GM21447 (cell line): ENCODE measurements around the gene PDE6B.
"Not testable (repeated sequence)": the region's sequence is repeated elsewhere in the genome, so short reads cannot be mapped to it uniquely, and the experiment has no call there.

Experiments
- ATAC-seq: cut with Tn5 transposase; IDR thresholded peaks from one replicate; pipeline ENCODE4 v1.9.1; 2021; ENCODE audit not compliant: unreplicated experiment

Gene PDE6B

DNA sequence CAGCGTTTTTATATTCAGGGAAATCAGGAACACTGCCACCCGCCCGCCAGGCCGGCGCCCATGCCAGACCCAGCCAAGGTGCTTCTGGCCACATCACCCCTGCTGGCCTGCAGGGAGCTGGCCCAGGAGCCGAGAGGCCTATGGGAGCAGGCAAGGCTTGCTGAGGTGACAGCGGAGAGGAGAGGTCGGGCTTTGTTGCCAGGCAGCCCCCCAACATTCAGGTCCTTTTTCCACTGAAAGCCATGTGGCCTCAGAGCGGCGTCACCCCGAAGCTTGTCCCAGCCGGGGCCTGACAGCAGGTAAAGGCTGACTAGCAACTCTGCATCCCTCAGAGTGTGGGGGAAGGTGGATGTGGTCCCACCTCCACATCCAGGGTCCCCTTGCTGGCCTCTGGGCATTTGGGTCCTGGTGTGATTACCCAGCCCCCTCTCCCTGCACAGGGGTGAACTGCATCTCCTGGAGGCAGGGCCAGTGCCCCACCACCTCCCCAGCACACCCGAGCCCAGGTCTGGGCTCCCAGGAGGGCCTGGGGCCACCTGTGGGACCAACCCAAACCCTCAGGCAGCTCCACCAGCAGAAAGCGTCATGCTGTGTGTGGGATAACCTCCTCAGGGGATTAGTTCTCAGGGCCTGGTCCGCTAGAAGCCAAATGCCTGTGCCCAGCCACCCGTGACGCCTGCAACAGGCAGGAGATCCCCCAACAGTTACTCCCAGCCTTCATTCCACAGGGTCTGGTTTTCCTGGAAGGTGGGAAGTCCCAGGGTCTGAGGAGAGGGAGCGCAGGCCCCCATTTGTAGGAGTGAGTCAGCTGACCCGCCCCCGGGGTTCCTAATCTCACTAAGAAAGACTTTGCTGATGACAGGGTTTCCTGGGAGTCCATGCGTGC, at the start of gene PDE6B:
Gene PDE6B (plus strand): TSS at position 869 of the 886 bp plus-strand sequence. CDS start 54 bp downstream, outside the sequence.
- no peak for ATAC-seq

DNA sequence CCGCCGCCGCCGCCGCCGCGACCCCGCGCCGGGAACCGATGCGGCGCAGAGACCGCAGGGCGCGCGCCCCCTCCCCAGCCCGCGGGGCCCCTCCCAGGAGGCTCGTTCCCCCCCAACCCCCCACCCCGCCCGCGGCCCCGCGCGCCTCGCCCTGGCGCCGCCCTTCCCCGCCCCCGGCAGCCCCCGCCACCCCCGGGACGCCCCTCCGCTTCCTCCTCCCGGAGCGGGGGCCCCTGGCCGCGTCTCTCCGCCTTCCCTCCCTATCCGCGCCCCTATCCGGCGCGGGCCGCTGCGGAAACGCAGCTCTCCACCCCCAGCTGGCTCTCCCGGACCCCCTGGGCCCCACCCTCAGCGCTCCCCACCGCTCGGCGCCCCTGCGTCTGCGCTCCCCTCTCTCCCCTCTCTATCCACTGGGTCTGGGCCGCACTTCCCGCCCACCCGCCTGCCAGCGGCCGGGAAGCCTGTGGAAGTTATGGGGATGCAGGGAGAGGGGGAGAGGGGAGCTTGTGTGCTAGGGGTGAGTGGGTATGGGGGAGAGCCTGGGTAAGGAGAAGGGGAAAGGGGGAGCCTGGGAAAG, 49.0 kb upstream of the PDE6B start, which contains the start of gene TMEM271:
Gene TMEM271 (minus strand): TSS at position 51 of the 577 bp plus-strand sequence. CDS start 233 bp downstream, outside the sequence.
- ATAC-seq = no peak

GRCh38 chr4:576991-577498, 48.3 kb upstream of the PDE6B start:
- no peak for ATAC-seq

DNA sequence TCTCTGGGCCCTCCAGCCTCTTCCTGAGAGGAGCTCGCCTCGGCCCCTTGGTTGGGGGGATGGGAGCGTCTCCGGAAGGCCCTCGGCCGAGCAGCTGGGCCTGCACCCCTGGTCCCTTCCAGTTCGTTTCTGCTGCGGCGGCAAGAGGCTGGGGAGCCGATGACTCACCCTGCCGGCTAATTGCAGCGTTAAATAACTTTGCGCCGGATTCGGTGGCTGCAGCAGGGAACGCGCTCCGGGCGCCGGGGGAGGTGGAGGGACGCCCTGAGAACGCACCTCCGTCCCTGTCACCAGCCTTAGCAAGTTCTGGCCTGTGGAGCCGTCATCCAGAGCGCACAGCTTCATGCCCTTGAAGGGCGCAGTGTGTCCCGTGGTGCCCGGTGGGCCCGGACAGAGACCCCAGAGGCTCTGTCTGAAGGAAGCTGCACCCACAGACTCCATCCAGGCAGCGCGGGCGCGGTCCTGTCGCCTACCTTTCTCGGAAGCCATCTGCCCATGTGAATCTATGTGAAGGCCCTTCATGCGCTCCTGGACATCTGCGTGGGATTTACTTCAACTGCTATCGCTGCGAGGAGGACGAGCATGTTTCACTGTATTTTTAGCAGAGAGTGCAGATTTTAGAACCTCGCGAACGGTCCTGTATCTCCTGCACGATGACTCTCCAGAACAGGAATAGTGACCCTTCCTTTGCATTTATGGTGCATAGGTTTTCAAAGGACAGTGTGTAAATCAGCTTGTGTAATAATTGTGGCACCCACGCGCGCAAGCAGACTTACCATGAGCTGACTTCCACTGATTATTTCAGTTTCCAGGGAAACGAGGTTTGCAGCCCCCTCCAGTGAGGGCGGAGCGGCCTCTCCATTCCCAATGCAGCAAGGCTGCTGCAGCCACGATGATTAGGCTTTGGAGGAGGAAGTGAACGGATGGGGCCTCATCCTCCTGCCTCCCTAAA, 47.6 kb upstream of the PDE6B start:
- ATAC-seq = no peak

- ATAC-seq = no peak
Observed at GRCh38 chr4:578451-579443, 46.6 kb upstream of the PDE6B start.

DNA sequence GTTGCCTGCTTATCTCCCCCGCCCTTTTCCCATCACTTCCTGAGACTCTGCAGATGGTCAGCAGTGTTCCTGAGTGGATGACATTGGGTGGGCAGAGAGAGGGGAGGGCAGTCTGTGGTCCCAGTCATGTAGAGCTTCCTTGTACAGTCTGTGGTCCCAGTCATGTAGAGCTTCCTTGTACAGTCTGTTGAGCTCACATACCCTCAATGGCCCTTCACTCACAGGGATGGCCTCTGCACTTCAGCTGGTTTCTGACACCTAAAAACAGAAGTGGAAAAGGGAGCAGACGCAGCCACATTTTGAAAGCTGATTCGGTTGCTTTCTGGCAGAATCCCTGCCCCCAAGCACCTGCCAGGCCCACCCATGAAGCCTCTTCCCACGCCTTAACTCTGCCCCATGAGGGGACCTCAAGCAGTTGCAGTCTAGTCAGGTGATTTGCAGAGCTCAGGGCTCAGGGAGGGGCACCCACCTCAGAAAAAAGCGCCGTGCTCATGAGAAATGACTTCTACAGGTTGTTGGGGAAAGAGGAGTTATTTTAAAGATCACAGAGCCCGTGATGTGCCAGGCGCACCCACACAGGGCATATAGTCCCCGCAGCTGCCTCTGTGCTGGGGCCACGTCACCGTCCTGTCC, 45.7 kb upstream of the PDE6B start:
- ATAC-seq = no peak

DNA sequence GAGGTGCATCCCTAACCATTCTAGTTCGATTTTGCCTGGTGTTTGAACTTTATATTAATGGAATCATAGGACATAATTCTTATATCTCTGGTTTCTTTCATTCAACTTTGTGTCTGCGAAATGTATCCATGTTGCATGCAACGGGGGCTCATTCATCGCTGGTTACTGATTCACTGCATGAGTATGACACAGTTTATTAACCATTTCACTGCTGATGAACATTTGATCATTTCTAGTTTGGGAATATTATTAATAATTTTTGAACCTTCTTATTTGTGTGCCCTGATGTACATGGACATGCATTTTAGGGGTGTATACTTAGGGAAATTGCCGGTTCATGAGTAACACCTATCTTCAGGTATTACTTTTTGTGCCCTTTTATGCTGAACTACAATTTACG, 44.2 kb upstream of the PDE6B start:
- ATAC-seq = no peak

DNA sequence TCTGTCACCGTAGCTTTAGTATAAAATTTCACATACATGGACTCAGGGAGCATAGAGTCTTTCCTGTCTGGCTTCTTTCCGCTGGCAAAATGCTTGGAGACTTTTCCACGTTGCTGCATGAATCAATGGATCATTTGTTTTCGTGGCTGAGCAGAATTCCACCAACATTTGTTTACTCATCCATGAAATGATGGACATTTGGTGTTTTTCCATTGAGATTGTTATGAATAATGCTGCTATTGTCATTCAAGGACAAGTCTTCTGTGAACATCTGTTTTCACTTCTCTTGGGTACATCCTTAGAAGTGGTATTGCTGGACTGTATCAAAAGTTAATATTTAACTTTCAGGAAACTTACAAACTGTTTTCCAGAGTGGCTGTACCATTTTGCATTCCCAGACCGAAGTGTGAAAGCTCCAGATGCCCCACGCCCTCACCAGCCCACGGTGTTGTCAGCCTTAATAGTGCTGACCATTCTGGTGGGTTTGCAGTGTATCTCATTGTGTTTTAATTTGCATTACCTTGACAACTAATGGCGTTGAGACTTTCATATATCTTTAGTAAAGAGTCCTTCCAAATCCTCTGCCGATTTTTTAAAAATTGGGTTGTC, 43.5 kb upstream of the PDE6B start:
- no peak for ATAC-seq

- no peak for ATAC-seq
Observed at GRCh38 chr4:583820-584219, 41.6 kb upstream of the PDE6B start.

GRCh38 chr4:587671-588350, 37.6 kb upstream of the PDE6B start:
- ATAC-seq = no peak

DNA sequence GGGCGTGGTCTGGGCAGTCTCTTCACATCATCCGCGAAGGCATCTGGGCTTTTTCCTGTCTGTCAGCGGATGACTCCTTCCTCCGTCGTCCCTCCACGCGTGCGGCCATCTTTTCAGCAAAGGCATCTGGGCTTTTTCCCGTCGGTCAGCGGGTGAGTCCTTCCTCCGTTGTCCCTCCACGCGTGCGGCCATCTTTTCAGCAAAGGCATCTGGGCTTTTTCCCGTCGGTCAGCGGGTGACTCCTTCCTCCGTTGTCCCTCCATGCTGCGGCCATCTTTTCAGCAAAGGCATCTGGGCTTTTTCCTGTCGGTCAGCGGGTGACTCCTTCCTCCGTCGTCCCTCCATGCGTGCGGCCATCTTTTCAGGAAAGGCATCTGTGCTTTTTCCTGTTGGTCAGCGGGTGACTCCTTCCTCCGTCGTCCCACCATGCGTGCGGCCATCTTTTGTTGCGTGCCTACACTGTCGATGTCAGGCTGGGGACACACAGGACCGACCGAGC, 37.0 kb upstream of the PDE6B start:
- no peak for ATAC-seq

GRCh38 chr4:589219-589963, 36.0 kb upstream of the PDE6B start:
- no peak for ATAC-seq

GRCh38 chr4:590313-590841, 35.0 kb upstream of the PDE6B start:
- ATAC-seq = no peak

DNA sequence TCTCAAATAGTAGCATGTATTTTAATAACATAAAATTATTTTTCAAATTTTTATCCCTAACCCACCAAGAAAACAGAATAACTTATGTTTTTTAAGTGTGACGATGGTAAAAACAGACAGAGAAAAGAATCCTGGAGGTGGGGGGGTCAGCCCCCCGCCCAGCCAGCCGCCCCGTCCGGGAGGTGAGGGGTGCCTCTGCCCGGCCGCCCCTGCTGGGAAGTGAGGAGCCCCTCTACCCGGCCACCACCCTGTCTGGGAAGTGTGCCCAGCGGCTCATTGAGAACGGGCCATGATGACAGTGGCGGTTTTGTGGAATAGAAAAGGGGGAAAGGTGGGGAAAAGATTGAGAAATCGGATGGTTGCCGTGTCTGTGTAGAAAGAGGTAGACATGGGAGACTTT, 33.2 kb upstream of the PDE6B start:
- ATAC-seq = not testable (repeated sequence)

- ATAC-seq = no peak
Observed at GRCh38 chr4:592825-593520, 32.4 kb upstream of the PDE6B start.

GRCh38 chr4:598925-599324, 26.4 kb upstream of the PDE6B start:
- ATAC-seq = no peak

DNA sequence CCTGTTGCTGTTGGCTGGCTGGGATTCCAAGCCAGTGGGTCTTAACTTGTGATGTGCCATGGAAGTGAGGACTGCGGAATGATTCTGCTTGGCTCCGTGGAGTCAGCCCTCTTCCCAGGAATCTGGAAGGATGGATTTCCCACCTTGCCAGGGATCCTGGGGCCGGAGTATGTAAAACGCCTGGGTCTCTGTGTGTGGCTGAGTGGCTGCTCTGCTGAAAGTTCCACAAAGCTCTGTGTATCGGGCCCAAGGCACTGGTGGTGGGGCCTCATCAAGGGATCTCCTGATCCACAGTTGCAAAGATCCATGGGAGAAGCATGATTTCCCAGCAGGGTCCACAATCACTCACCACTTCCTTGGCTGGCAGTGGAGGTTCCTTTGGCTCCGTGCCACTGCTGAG, 25.2 kb upstream of the PDE6B start:
- no peak for ATAC-seq
